SK-N-SH (cell line): ENCODE data around the gene THBD. TPM values are rescaled to one million over a fixed set of nuclear protein-coding genes. Genes with fewer than 3 reads are reported as not detected.

Experiments
- CTCF ChIA-PET: fragments of 300-600, 350-600 bp; formaldehyde crosslinking; extraction: SDS; loops from one replicate; lab custom pipeline; 2021; lab: Yijun Ruan, JAX
- POLR2A ChIA-PET: fragments of 350-600 bp; sonication (Branson Sonifier 250); formaldehyde crosslinking; extraction: SDS; loops from one replicate; lab custom pipeline; 2020; ENCODE audit warnings: antibody characterized with exemption, inconsistent platforms; lab: Yijun Ruan, JAX
- DNase-seq: peaks from one replicate; pipeline ENCODE4 v3.0.0; 2012
- H2AFZ ChIP-seq: fragments of 200-600 bp; sonication (generic); 2 replicates; pipeline ENCODE4 v1.8.1; 2016; ENCODE audit warnings: antibody characterized with exemption, mild to moderate bottlenecking, low read depth
- H3F3A ChIP-seq: fragments of 200-600 bp; sonication (generic); replicated peaks from 2 replicates; pipeline ENCODE3; 2016; ENCODE audit warnings: antibody characterized with exemption, mild to moderate bottlenecking; ENCODE audit not compliant: insufficient read depth
- H3K27ac ChIP-seq, 2 experiments: fragments of 200-500 bp in 1 of 2; fragments of 200-600 bp in 1 of 2; sonication (Bioruptor generic) in 1 of 2; sonication (generic), shearing (Covaris generic) in 1 of 2; 2 replicates each; pipeline versions ENCODE4 v1.5.1 to v1.6.1; 2014 to 2016; ENCODE audit warnings: low read depth in 2 of 2, inconsistent platforms in 1 of 2, low read length in 1 of 2, mild to moderate bottlenecking in 1 of 2, mixed read lengths in 1 of 2
- H3K27me3 ChIP-seq: fragments of 200-600 bp; sonication (generic), shearing (Covaris generic); 2 replicates; pipeline ENCODE4 v1.6.1; 2016; ENCODE audit warnings: mixed run types; ENCODE audit not compliant: insufficient read depth
- H3K36me3 ChIP-seq, 2 experiments: fragments of 200-500 bp in 1 of 2; fragments of 200-600 bp in 1 of 2; sonication (Bioruptor generic) in 1 of 2; sonication (generic) in 1 of 2; replicated peaks in 1 of 2; 2 replicates each; pipeline versions ENCODE3 to v1.5.1; 2014 to 2016; ENCODE audit warnings: low read length in 1 of 2, mild to moderate bottlenecking in 1 of 2; ENCODE audit not compliant: insufficient read depth in 2 of 2, control insufficient read depth in 1 of 2
- H3K4me1 ChIP-seq, 2 experiments: fragments of 200-500 bp in 1 of 2; fragments of 200-600 bp in 1 of 2; sonication (Bioruptor generic) in 1 of 2; sonication (generic), shearing (Covaris generic) in 1 of 2; 2 replicates each; pipeline versions ENCODE4 v1.5.1 to v1.6.1; 2014 to 2016; ENCODE audit warnings: low read depth in 1 of 2, low read length in 1 of 2, mixed run types in 1 of 2; ENCODE audit not compliant: insufficient read depth in 2 of 2, control insufficient read depth in 1 of 2
- H3K4me2 ChIP-seq: fragments of 200-600 bp; sonication (generic), shearing (Covaris generic); 2 replicates; pipeline ENCODE4 v1.6.1; 2017; ENCODE audit warnings: mixed run types
- H3K4me3 ChIP-seq, 2 experiments: fragments of 200-500 bp in 1 of 2; fragments of 200-600 bp in 1 of 2; sonication (Bioruptor generic) in 1 of 2; sonication (generic), shearing (Covaris generic) in 1 of 2; 2 replicates each; pipeline versions ENCODE4 v1.5.1 to v1.8.1; 2014 to 2016; ENCODE audit warnings: low read depth in 2 of 2, inconsistent platforms in 1 of 2, low read length in 1 of 2, mild to moderate bottlenecking in 1 of 2, mixed read lengths in 1 of 2, moderate library complexity in 1 of 2
- H3K79me2 ChIP-seq: fragments of 200-600 bp; sonication (generic); 2 replicates; pipeline ENCODE4 v1.8.1; 2017; ENCODE audit warnings: mild to moderate bottlenecking; ENCODE audit not compliant: insufficient read depth
- H3K9ac ChIP-seq: fragments of 200-600 bp; sonication (generic); 2 replicates; pipeline ENCODE4 v1.6.1; 2017; ENCODE audit warnings: mixed run types
- H3K9me2 ChIP-seq: fragments of 200-600 bp; sonication (generic); 2 replicates; pipeline ENCODE4 v1.6.1; 2017; ENCODE audit warnings: mixed run types
- H3K9me3 ChIP-seq: fragments of 200-600 bp; sonication (generic); 2 replicates; pipeline ENCODE4 v1.6.1; 2017; ENCODE audit warnings: mixed run types, mild to moderate bottlenecking, moderate library complexity
- H4K20me1 ChIP-seq: fragments of 200-600 bp; sonication (generic); 2 replicates; pipeline ENCODE4 v1.6.1; 2017; ENCODE audit warnings: mild to moderate bottlenecking, mixed run types; ENCODE audit not compliant: insufficient read depth
- ELF1 ChIP-seq: IDR thresholded peaks from 2 replicates; pipeline ENCODE4 v1.4.0; 2012
- EP300 ChIP-seq, 2 experiments: IDR thresholded peaks; 2 replicates each; pipeline versions ENCODE4 v1.4.0 to v1.6.1; 2012; ENCODE audit warnings: borderline replicate concordance in 1 of 2, low read depth in 1 of 2, low read length in 1 of 2
- EZH2phosphoT487 ChIP-seq: fragments of 200-600 bp; sonication (generic); IDR thresholded peaks from 2 replicates; pipeline ENCODE4 v1.6.1; 2017; ENCODE audit warnings: low read depth, mixed run types, mild to moderate bottlenecking, antibody characterized with exemption, moderate library complexity, borderline replicate concordance
- FOSL2 ChIP-seq: IDR thresholded peaks from 2 replicates; pipeline ENCODE4 v1.4.0; 2012; ENCODE audit warnings: low read depth, mild to moderate bottlenecking, moderate library complexity, borderline replicate concordance
- FOXJ3 ChIP-seq: sonication (generic); formaldehyde crosslinking; IDR thresholded peaks from 2 replicates; pipeline ENCODE4 v1.5.1; 2020; ENCODE audit warnings: mild to moderate bottlenecking, missing genetic modification reagents
- FOXM1 ChIP-seq: IDR thresholded peaks from 2 replicates; pipeline ENCODE4 v1.4.0; 2012; ENCODE audit warnings: low read depth, mild to moderate bottlenecking
- GATA2 ChIP-seq: sonication (generic); formaldehyde crosslinking; IDR thresholded peaks from 2 replicates; pipeline ENCODE4 v1.5.0; 2020; ENCODE audit warnings: mild to moderate bottlenecking, missing genetic modification reagents
- MAX ChIP-seq: IDR thresholded peaks from 2 replicates; pipeline ENCODE4 v1.4.0; 2012; ENCODE audit warnings: low read depth
- MXI1 ChIP-seq: IDR thresholded peaks from 2 replicates; pipeline ENCODE4 v1.6.1; 2012; ENCODE audit warnings: mild to moderate bottlenecking, low read depth, low read length, improper control_type of control experiment
- NFIC ChIP-seq: IDR thresholded peaks from 2 replicates; pipeline ENCODE4 v1.4.0; 2012; ENCODE audit warnings: borderline replicate concordance
- RAD21 ChIP-seq: IDR thresholded peaks from 2 replicates; pipeline ENCODE4 v1.6.1; 2012; ENCODE audit warnings: mild to moderate bottlenecking, low read length
- RXRA ChIP-seq: IDR thresholded peaks from 2 replicates; pipeline ENCODE4 v1.4.0; 2012; ENCODE audit warnings: low read depth, mild to moderate bottlenecking, borderline replicate concordance
- SIN3A ChIP-seq: IDR thresholded peaks from 2 replicates; pipeline ENCODE4 v1.6.1; 2012; ENCODE audit warnings: low read depth, mild to moderate bottlenecking, low read length, moderate library complexity, borderline replicate concordance
- TAF1 ChIP-seq: IDR thresholded peaks from 2 replicates; pipeline ENCODE4 v1.6.1; 2012; ENCODE audit warnings: low read depth, mild to moderate bottlenecking, low read length, moderate library complexity, borderline replicate concordance
- TCF12 ChIP-seq: IDR thresholded peaks from 2 replicates; pipeline ENCODE4 v1.4.0; 2012
- TEAD4 ChIP-seq: IDR thresholded peaks from 2 replicates; pipeline ENCODE4 v1.4.0; 2012; ENCODE audit warnings: mild to moderate bottlenecking, borderline replicate concordance; ENCODE audit not compliant: insufficient read depth
- USF1 ChIP-seq: IDR thresholded peaks from 2 replicates; pipeline ENCODE4 v1.4.0; 2012; ENCODE audit warnings: low read depth, borderline replicate concordance
- YY1 ChIP-seq: IDR thresholded peaks from 2 replicates; pipeline ENCODE4 v1.4.0; 2012; ENCODE audit warnings: low read depth, mild to moderate bottlenecking
- WGBS: methylation state at CpG from one replicate; pipeline ENCODE4 v1.1.6; 2017; ENCODE audit warnings: low lambda C conversion rate; 5-methylcytosine and 5-hydroxymethylcytosine counted together
- polyA plus RNA-seq, 3 experiments: library from polyadenylated mRNA; depleted of rRNA; stranded (reverse); fragments of >200 nt; gene quantifications; 2 replicates each; pipeline ENCODE4 v1.2.3, GENCODE V29; 2012
- TF ChIP-seq, protein P1 (sequence below): fragments of 200-600 bp; sonication (generic); IDR thresholded peaks from 2 replicates; pipeline ENCODE4 v1.6.1; 2017; ENCODE audit warnings: antibody characterized with exemption, mild to moderate bottlenecking, moderate library complexity
- TF ChIP-seq, protein P2 (sequence below): IDR thresholded peaks from 2 replicates; pipeline ENCODE4 v1.6.1; 2012; ENCODE audit warnings: mild to moderate bottlenecking, low read depth, low read length, moderate library complexity

Gene THBD
- polyA plus RNA-seq, 1 of the 3 experiments (the other 2 are of a cell fraction) = 0.33 TPM

GRCh38 chr20:23084282-23084844 lies 34.9 kb upstream of the THBD start:
- Histone ChIP-seq H3K27me3 (peaks cover 51% of the 10 kb centered on the region), H2AFZ (no peak overlapping the region), H3K36me3 (no peaks in the 10 kb centered on the region), H3K79me2 (no peaks in the 10 kb centered on the region), H3F3A (no peaks in the 10 kb centered on the region), H3K9me3 (no peaks in the 10 kb centered on the region), H3K4me2 (no peak overlapping the region), H4K20me1 (no peaks in the 10 kb centered on the region), H3K9ac (no peak overlapping the region), H3K27ac (no peak overlapping the region), H3K4me1 (no peaks in the 10 kb centered on the region), H3K4me3 (no peak overlapping the region), H3K9me2 (no peaks in the 10 kb centered on the region)
- WGBS = 31% methylated on average over 11 of the region's 17 CpGs
- DNase-seq = no peak
- TF ChIP-seq TAF1 = no peak
- TF ChIP-seq, protein P1, sequence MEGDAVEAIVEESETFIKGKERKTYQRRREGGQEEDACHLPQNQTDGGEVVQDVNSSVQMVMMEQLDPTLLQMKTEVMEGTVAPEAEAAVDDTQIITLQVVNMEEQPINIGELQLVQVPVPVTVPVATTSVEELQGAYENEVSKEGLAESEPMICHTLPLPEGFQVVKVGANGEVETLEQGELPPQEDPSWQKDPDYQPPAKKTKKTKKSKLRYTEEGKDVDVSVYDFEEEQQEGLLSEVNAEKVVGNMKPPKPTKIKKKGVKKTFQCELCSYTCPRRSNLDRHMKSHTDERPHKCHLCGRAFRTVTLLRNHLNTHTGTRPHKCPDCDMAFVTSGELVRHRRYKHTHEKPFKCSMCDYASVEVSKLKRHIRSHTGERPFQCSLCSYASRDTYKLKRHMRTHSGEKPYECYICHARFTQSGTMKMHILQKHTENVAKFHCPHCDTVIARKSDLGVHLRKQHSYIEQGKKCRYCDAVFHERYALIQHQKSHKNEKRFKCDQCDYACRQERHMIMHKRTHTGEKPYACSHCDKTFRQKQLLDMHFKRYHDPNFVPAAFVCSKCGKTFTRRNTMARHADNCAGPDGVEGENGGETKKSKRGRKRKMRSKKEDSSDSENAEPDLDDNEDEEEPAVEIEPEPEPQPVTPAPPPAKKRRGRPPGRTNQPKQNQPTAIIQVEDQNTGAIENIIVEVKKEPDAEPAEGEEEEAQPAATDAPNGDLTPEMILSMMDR = no peak
- no peak for TF ChIP-seq FOSL2
- TF ChIP-seq NFIC = no peak
- TF ChIP-seq EZH2phosphoT487 = no peak
- TF ChIP-seq FOXM1 = no peak
- no peak for TF ChIP-seq TEAD4
- TF ChIP-seq GATA2 (CRISPR knock-in tag) = no peak
- no peak for TF ChIP-seq EP300 (IDR thresholded peaks at IDR 0.05; ENCODE audit: borderline replicate concordance in 1 of 2, low read depth in 1 of 2, low read length in 1 of 2)
- TF ChIP-seq ELF1 = no peak
- TF ChIP-seq RXRA = no peak
- no peak for TF ChIP-seq SIN3A
- TF ChIP-seq USF1 = no peak
- no peak for TF ChIP-seq TCF12
- no peak for TF ChIP-seq FOXJ3 (CRISPR knock-in tag)
- TF ChIP-seq RAD21 = no peak
- TF ChIP-seq, protein P2, sequence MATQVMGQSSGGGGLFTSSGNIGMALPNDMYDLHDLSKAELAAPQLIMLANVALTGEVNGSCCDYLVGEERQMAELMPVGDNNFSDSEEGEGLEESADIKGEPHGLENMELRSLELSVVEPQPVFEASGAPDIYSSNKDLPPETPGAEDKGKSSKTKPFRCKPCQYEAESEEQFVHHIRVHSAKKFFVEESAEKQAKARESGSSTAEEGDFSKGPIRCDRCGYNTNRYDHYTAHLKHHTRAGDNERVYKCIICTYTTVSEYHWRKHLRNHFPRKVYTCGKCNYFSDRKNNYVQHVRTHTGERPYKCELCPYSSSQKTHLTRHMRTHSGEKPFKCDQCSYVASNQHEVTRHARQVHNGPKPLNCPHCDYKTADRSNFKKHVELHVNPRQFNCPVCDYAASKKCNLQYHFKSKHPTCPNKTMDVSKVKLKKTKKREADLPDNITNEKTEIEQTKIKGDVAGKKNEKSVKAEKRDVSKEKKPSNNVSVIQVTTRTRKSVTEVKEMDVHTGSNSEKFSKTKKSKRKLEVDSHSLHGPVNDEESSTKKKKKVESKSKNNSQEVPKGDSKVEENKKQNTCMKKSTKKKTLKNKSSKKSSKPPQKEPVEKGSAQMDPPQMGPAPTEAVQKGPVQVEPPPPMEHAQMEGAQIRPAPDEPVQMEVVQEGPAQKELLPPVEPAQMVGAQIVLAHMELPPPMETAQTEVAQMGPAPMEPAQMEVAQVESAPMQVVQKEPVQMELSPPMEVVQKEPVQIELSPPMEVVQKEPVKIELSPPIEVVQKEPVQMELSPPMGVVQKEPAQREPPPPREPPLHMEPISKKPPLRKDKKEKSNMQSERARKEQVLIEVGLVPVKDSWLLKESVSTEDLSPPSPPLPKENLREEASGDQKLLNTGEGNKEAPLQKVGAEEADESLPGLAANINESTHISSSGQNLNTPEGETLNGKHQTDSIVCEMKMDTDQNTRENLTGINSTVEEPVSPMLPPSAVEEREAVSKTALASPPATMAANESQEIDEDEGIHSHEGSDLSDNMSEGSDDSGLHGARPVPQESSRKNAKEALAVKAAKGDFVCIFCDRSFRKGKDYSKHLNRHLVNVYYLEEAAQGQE = no peak
- no peak for TF ChIP-seq MAX
- no peak for TF ChIP-seq YY1
- TF ChIP-seq MXI1 = no peak
- ChIA-PET CTCF (no interaction called here), POLR2A (no interaction called here)
